KBM-7 (cell line): ENCODE measurements around the gene DUSP14.

Experiments used
- DNase-seq: peaks from one replicate; pipeline ENCODE4 v3.0.0-alpha.2; 2015
- in situ Hi-C: fragments of 300-500 bp; cut with MboI; formaldehyde crosslinking; loops from 2 replicates; pipeline ENCODE4 v1.14.3; 2020; ENCODE audit warnings: low sequenced_read_pairs, low pct_unique_long_range_greater_than_20kb, mixed read lengths

Gene DUSP14

DNA sequence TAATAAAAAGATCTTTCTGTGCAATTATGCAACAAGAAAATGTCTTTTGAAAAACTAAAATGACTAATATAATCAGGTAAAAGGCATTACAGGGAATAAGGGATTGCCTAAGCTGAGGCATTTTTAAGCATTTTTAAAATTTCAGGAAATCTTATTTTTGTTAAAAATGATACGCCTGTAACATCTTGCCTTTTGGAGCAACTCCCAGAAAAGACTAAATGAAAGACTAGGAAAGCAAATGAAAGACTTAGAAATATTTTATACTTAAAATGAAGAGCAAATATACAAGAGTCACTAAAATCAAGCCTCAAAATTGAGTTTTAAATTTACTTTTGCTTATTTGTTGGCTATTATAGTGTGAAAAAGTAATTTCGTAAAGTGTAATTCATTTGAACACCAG is 55.8 kb downstream of the DUSP14 start:
- no peak for DNase-seq
- in situ Hi-C loops = no loop called here

DNA sequence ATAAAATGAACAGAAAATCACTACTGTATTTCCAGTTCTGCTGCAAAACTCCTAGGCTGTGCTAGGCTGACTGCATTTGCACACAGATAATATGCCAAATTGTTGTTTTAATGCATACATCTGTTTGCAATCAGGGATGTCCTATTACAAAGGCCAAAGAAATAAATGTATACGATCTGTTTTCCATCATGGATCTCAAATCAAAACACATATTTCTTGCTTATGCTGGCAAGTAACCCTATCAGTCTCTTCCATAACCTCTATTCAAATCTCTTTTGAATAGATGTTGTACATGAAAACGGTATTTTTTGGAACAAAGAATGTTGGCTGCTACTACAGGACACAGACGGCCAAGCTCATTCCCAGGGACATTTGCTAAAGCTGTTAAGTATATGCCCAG is 56.6 kb downstream of the DUSP14 start:
- in situ Hi-C loops = no loop called here

GRCh38 chr17:37547986-37548385 is 58.3 kb downstream of the DUSP14 start:
- in situ Hi-C loops = no loop called here
- no peak for DNase-seq

More for the DNA sequence above, 56.6 kb downstream of the DUSP14 start:
- DNase-seq = no peak

DNA sequence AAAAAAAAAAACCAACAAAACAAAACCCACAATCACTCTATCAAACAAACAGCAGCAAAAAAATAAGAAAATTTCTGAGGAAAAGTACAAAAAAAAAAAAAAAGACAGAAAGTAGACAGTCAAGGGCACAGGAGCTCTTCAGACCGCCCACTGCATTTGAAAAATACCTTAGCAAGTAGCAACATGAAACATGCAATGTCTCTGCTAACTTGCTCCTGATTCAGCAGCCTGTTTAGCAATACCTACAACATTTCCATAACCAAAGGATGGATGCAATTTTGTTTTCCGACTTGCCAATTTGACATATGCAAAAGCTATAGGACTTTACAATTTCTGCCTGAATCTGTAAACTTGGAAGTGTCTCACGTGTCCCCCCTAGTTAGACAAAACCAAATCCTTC is 62.1 kb downstream of the DUSP14 start:
- no peak for DNase-seq
- in situ Hi-C loops = no loop called here

DNA sequence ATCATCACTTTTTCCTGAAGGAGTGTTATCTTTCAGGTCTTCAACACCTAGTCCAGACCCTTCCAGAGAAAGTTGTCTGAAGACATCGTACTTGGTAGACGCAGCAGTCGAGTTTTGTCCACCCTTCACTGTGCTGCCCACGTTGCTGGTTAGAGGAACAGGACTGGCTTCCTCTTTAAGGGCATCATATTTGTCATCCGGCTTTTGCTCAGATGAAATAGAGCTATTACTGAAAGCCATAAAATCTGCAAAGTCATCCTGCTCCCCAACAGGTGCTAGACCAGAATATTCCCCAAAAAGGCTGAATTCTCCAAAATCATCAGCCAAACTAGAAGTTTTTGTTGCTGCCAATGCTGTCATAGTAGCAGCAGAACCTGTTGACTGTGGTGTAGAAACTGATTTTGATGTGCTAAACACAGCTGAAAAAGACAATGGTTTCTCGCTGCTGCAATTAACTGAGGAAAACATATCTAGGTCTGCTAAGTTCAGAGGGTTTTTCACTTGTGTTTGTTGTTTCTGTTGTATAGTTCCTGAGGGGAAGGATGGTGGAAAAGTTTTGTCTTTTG is 63.8 kb downstream of the DUSP14 start:
- in situ Hi-C loops = no loop called here
- no peak for DNase-seq

- in situ Hi-C loops = no loop called here
- no peak for DNase-seq
These were observed 65.7 kb downstream of the DUSP14 start for GRCh38 chr17:37555386-37555785.

DNA sequence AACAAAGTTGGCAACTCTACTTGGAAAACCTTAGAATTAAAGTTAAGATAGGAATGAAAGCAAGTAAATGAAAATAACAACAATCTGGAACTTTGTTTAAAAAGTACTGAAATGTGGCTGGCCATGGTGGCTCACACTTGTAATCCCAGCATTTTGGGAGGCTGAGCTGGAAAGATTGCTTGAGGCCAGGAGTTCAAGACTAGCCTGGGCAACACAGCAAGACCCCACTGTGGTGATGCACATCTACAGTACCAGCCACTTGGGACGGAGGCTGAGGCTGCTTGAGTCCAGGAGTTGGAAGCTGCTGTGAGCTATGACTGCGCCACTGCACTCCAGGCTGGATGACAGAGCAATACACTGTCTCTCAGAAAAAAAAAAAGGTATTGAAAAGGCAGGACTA is 67.8 kb downstream of the DUSP14 start:
- in situ Hi-C loops = no loop called here
- DNase-seq = no peak

GRCh38 chr17:37558299-37558698 is 68.6 kb downstream of the DUSP14 start:
- in situ Hi-C loops = no loop called here

DNA sequence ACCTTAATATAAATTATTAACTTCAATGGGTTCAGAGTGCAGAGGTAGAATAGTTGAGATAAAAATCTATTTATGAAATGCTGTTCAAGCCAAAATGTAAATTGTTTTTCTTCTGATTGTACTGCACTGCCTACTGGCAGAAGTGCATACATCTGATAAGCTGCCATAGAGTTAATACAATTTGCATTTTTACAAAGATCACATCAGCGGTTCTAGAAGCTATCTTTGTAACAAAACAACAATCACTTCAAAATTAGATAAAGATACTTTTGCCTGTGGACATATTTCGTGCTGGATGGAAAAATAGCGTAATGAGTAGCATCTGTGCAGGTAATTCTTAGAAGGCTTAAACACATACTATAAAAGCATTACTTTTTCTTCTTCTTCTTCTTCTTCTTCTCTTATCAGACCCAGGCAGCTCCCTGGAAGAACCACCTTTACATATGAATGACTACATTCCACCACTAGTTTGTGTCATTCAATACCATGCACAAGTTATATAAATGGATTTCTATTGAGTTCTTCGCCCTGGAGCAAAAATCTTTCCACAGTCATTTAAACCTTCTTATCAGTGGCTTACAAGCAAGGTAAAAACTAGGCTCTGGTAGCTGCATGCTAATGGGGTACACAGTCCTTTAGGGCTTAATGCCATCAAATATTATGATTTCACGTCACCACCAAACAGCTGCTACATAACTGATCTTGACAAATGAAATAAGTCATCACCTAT is 72.5 kb downstream of the DUSP14 start:
- no peak for DNase-seq
- in situ Hi-C loops = no loop called here

More at GRCh38 chr17:37558299-37558698, 68.6 kb downstream of the DUSP14 start:
- DNase-seq = no peak
